ENCODE data around the gene RNU5B-1.

GRCh38 chr15:65305150-65305758 is 777 bp downstream of the RNU5B-1 start:
- TF ChIP-seq CTCF (IDR thresholded peaks at IDR 0.05) (no peak), POLR2A (IDR thresholded peaks at IDR 0.05) (no peak)
